Naive B cell (primary cell): ENCODE measurements around the gene GPSM3. TPM values are rescaled to one million over a fixed set of nuclear protein-coding genes. Genes with fewer than 3 reads are reported as not detected.

Experiments
- ATAC-seq, 2 donors: fragments of 150-1000 bp; cut with Tn5 transposase; 2 replicates each; pipeline ENCODE4 v1.10.0; 2021; ENCODE audit warnings: low read depth in 2 of 2, mild to moderate bottlenecking in 2 of 2, moderate library complexity in 2 of 2
- DNase-seq: peaks from one replicate; pipeline ENCODE4 v3.0.0; 2022
- H3K27ac Mint-ChIP-seq, 6 donors: one replicate each; pipeline ENCODE4 v1.8.0; 2020 to 2022; ENCODE audit warnings: mild to moderate bottlenecking in 6 of 6, mixed read lengths in 6 of 6, moderate library complexity in 5 of 6, inconsistent platforms in 2 of 6
- H3K27me3 Mint-ChIP-seq, 3 donors: one replicate each; pipeline ENCODE4 v1.8.0; 2021 to 2022; ENCODE audit warnings: mixed read lengths in 3 of 3, mild to moderate bottlenecking in 1 of 3
- H3K36me3 Mint-ChIP-seq, 2 donors: one replicate each; pipeline ENCODE4 v1.8.0; 2020 to 2022; ENCODE audit warnings: mixed read lengths in 2 of 2, inconsistent platforms in 1 of 2, mild to moderate bottlenecking in 1 of 2
- H3K4me1 Mint-ChIP-seq, 3 donors: one replicate each; pipeline ENCODE4 v1.8.0; 2020 to 2022; ENCODE audit warnings: mixed read lengths in 3 of 3, inconsistent platforms in 1 of 3, mild to moderate bottlenecking in 1 of 3, moderate library complexity in 1 of 3
- H3K4me3 Mint-ChIP-seq, 8 donors: one replicate each; pipeline ENCODE4 v1.8.0; 2020 to 2022; ENCODE audit warnings: mild to moderate bottlenecking in 8 of 8, mixed read lengths in 8 of 8, moderate library complexity in 8 of 8, inconsistent platforms in 2 of 8
- H3K9me3 Mint-ChIP-seq, 7 donors: one replicate each; pipeline ENCODE4 v1.8.0; 2020 to 2022; ENCODE audit warnings: mixed read lengths in 7 of 7, mild to moderate bottlenecking in 5 of 7, inconsistent platforms in 2 of 7, moderate library complexity in 1 of 7
- polyA plus RNA-seq, 6 donors: library from polyadenylated mRNA; unstranded; fragments of 300-500 nt; fragmentation: Illumina TruSeq; gene quantifications; one replicate each; pipeline ENCODE4 v1.2.3, GENCODE V29; 2021; ENCODE audit warnings: low read depth in 6 of 6

Gene GPSM3
- polyA plus RNA-seq, 6 donors from 2014 or later, result 99.0 to 145 (median 125) TPM

DNA sequence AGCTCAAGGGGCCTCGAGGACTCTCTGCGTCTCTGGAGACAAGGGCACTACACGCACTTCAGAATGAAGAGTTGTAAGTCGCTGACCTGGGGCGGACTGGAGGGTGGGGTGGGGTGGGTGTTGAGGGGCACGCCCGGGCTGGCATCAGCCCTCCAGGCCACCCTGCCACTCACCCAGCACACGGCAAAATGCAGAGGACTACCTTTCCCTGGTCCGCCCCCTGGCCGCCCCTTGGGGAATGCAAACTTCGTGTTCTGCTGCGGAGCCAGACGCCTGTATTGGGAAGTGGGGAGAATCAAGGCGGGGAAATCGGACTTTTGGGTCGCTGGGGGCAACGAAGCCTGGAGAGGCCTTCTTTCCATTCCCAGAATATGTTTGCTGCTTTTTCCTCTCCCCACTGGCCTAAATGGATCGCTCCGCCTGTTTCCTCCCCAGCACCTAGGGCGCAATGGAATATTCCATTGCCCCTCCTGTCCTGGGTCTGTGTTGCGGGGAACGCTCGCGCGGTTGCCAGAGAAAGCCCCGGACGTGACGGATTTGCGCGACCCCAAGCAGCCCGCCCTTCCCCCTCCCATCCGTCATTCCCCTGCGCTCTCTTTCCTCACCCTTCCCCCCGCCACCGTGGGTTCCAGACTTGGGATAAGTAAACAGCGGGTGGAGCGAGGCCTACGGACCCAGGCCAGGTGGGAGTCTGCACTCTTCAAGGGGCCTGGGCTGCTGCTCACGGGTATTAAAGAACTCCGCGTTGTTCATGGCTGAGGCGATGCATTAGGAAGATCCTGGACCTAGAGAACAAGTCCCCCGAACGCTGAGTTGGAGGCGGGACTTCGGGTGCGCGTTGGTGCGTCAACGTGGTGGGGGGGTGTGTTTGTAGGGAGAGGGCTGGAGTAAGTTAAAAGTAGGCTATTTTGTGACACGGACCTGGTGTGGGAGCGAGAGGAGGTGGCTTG lies 38.6 kb downstream of the GPSM3 start, which contains the start of gene PPT2:
PPT2 (plus strand) TSS at position 578 of the 950 bp plus-strand sequence. CDS start 454 bp downstream, outside the sequence.
- peak; percentile 37 to 43 for ATAC-seq

GRCh38 chr6:32152769-32153563 lies 39.5 kb downstream of the GPSM3 start:
- Mint-ChIP-seq H3K36me3 (peaks cover 0 to 18% of the 10 kb centered on the region in 2 donors), H3K4me3 (peak overlapping the region; percentile 53 to 90 (median 77)), H3K9me3 (peaks cover 0 to 8% (median 0%) of the 10 kb centered on the region in 7 donors), H3K4me1 (peaks cover 53 to 63% (median 59%) of the 10 kb centered on the region in 3 donors), H3K27ac (peak overlapping the region in 2 of 6 donors; percentile 42 to 71), H3K27me3 (peaks cover 42 to 63% (median 59%) of the 10 kb centered on the region in 3 donors)
- DNase-seq (no peak), ATAC-seq (no peak)

More for the DNA sequence above, 38.6 kb downstream of the GPSM3 start, which contains the start of gene PPT2:
- Mint-ChIP-seq H3K4me3 (peak within 1 kb of the TSS; percentile 79 to 98 (median 93)), H3K36me3 (peaks cover 0 to 10% of the 10 kb centered on the region in 2 donors), H3K9me3 (peaks cover 0 to 2% (median 0%) of the 10 kb centered on the region in 7 donors), H3K27me3 (peaks cover 34 to 54% (median 50%) of the 10 kb centered on the region in 3 donors), H3K4me1 (peaks cover 44 to 54% (median 50%) of the 10 kb centered on the region in 3 donors), H3K27ac (peak within 1 kb of the TSS; percentile 15 to 86 (median 74))
- DNase-seq, result no peak

- Mint-ChIP-seq H3K27me3 (peaks cover 50 to 71% (median 61%) of the 10 kb centered on the region in 3 donors), H3K9me3 (peaks cover 0 to 8% (median 0%) of the 10 kb centered on the region in 7 donors), H3K4me3 (peak within 1 kb of the TSS in 7 of 8 donors; percentile 53 to 82 (median 68)), H3K36me3 (peaks cover 0 to 10% of the 10 kb centered on the region in 2 donors), H3K4me1 (peaks cover 53 to 66% (median 56%) of the 10 kb centered on the region in 3 donors), H3K27ac (peak within 1 kb of the TSS in 2 of 6 donors; percentile 54 to 73)
- DNase-seq (no peak), ATAC-seq (no peak)
Observed at GRCh38 chr6:32151863-32152768, 40.3 kb downstream of the GPSM3 start, which contains the start of gene PRRT1. Gene PRRT1, minus strand, starts transcription at chr6:32151939. Its CDS starts 112 bp downstream, at chr6:32151827.

DNA sequence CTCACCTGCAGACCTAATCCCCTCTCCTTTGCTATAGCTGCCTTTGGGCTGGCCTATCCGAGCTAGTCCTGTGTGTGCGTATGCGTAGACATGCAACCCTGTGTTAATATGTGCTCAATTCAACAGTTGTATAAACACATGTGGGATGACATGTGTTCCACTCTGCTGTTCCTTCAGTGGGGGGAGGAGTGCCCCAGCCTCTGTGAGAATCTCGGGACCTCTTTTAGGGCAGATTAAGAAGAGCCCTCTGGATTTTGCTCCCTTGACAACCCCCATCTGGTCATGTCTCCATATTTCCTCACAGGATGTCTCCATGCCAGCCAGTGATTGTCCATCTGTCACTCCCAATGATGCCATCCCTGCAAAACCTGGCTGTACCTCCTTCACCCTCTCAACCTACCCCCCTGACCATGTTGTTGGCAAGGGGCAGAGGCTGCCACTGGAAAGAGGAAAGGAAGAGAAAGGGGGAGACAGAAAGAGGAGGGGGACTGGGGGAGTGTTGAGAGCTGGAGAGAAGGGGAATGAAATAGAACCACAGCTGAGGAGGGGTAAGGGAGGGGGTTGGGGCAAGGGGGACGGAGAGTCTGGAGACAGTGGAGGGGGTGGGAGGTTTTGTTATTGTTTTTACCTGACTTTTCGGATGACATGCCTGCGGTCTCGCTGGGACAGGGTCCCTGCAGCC lies 41.1 kb downstream of the GPSM3 start:
- Mint-ChIP-seq H3K27ac (peak overlapping the region in 2 of 6 donors; percentile 54 to 73), H3K9me3 (peaks cover 0 to 8% (median 0%) of the 10 kb centered on the region in 7 donors), H3K36me3 (peaks cover 0 to 10% of the 10 kb centered on the region in 2 donors), H3K4me1 (peaks cover 53 to 66% (median 56%) of the 10 kb centered on the region in 3 donors), H3K27me3 (peaks cover 55 to 79% (median 69%) of the 10 kb centered on the region in 3 donors), H3K4me3 (peak overlapping the region in 3 of 8 donors; percentile 9 to 65 (median 29))
- DNase-seq (no peak), ATAC-seq (no peak)

DNA sequence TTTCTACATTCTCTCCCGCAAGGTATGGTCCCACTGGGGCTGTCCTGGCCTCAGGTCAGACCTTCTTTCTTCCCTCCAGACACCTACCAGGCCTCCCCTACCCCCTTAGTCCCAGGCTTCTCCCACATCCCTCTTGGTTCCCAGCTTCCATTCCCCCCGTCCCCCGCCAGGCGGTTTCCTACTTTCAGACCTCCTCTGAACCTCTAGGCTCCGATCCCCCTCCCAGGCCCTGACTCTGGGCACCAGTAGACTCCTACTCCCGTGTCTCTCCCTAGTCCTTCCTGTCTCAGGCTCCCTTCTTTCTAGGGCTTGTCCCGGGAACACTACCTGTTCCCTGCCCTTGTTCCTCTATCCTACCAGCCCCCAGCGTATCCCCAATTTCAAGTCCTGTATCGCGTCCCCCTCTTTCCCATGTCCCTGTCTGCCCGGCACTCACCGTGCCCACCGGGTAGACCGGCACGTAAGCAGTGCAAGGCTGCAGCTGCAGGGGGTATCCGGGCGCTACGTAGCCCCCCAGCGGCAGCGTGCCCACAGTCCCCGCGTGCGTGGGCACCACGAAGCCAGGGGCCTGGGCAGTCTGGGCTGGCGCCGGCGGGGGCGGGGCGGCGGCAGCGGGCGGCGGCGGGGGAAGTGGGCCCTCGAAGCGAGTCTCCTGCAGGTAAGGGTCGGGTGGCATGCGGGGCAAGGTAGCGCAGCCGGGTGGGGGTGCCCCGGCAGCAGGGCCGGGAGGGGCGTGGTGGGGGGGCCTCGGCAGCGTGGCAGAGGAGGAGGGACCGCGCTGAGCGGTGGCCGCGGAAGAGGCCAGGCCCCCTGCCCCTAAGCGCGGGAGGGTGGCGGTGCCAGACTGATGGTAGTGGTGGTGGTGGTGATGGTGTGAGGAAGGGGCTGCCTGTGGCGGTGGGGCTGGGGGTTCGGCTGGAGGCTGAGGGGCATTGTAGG lies 42.2 kb downstream of the GPSM3 start:
- Mint-ChIP-seq H3K27ac (peak overlapping the region in 2 of 6 donors; percentile 59 to 60), H3K9me3 (peaks cover 0 to 8% (median 0%) of the 10 kb centered on the region in 7 donors), H3K36me3 (peaks cover 0 to 10% of the 10 kb centered on the region in 2 donors), H3K4me1 (peaks cover 52 to 61% (median 53%) of the 10 kb centered on the region in 3 donors), H3K4me3 (peak overlapping the region in 6 of 8 donors; percentile 4 to 75 (median 64)), H3K27me3 (peaks cover 60 to 86% (median 77%) of the 10 kb centered on the region in 3 donors)
- DNase-seq (no peak), ATAC-seq (no peak)

- Mint-ChIP-seq H3K4me3 (peak overlapping the region; percentile 78 to 90 (median 83)), H3K4me1 (peaks cover 42 to 52% (median 43%) of the 10 kb centered on the region in 3 donors), H3K27me3 (peaks cover 58 to 79% (median 77%) of the 10 kb centered on the region in 3 donors), H3K27ac (peak overlapping the region in 2 of 6 donors; percentile 66 to 72), H3K36me3 (peaks cover 0 to 10% of the 10 kb centered on the region in 2 donors), H3K9me3 (peaks cover 0 to 8% (median 0%) of the 10 kb centered on the region in 7 donors)
- DNase-seq (no peak), ATAC-seq (peak; percentile 11 to 23)
Observed at GRCh38 chr6:32149092-32149755, 43.2 kb downstream of the GPSM3 start.

DNA sequence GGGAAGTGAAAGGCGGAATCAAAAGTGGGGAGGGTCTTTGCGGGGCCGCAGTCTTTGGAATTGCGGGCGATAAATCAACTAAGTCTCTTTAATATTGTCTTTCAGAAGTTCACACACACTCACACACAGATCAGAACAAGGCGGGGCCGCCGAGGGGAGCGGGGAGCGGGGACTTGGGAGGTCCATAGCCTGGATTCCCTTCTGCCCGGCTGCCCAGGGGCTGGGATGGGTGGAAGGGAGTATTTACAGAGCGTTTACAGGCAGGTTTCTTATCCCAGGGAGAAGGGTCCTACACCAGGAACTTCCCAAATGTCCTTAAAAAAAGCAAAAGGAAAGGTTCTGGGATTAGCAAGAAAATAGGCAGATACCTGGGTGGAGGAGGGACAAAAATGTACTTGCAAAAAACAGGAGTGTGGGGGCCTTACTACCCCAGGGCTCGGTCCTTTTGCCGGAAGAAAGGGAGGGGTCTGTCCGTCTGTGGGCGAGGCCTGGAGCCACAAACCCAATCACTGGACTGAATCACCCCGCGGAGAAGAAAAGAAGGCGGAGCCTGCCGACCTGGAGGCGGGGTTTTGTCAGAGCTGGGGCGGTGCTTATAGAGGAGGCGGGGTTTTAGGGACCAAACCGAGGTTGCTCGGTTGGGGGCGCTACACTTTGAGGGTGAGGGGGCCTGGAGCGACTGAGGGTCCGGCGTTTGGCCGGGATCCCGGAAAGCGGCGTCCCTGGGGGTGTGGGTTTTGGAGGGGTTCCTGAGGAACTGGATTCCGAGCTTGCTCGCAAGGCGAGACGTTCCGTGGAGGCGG lies 44.0 kb downstream of the GPSM3 start:
- Mint-ChIP-seq H3K36me3 (peaks cover 0 to 10% of the 10 kb centered on the region in 2 donors), H3K4me3 (peak overlapping the region; percentile 78 to 90 (median 83)), H3K27ac (peak overlapping the region in 4 of 6 donors; percentile 66 to 76 (median 70)), H3K27me3 (peaks cover 58 to 77% (median 73%) of the 10 kb centered on the region in 3 donors), H3K9me3 (peaks cover 0 to 8% (median 0%) of the 10 kb centered on the region in 7 donors), H3K4me1 (peaks cover 36 to 44% (median 36%) of the 10 kb centered on the region in 3 donors)
- DNase-seq (peak; percentile 50), ATAC-seq (peak; percentile 75 to 78)

GRCh38 chr6:32147401-32148132 lies 44.9 kb downstream of the GPSM3 start:
- no peak overlapping the region for H3K27ac Mint-ChIP-seq
- peak overlapping the region in 1 of 8 donors; percentile 80 for H3K4me3 Mint-ChIP-seq
- H3K36me3 Mint-ChIP-seq, result peaks cover 0 to 10% of the 10 kb centered on the region in 2 donors
- ATAC-seq, result no peak
- peaks cover 0 to 8% (median 0%) of the 10 kb centered on the region in 7 donors for H3K9me3 Mint-ChIP-seq
- DNase-seq, result no peak
- H3K4me1 Mint-ChIP-seq, result peaks cover 27 to 37% (median 28%) of the 10 kb centered on the region in 3 donors
- peaks cover 53 to 70% (median 68%) of the 10 kb centered on the region in 3 donors for H3K27me3 Mint-ChIP-seq

DNA sequence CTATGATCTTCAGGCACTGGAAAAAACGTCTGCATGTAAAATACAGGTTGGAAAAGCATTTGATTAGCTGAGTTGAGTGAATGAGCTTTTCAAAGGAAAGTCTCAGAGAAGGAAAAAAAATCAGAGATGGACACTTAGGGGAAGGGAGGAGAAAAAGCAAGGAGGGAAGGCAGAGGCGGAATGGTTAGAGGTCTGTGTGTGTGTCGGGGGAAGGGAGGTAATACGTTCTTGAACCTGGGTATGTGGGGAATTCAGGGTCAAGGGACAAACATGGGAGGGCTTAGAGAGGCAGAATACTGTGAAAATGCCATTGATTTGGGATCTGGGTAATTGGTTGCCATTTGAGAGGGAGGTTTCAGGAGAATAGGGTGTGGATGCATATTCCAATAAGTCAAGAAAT lies 45.8 kb downstream of the GPSM3 start:
- Mint-ChIP-seq H3K27ac (peak overlapping the region in 1 of 6 donors; percentile 0), H3K4me3 (no peak overlapping the region), H3K27me3 (peaks cover 50 to 70% (median 67%) of the 10 kb centered on the region in 3 donors), H3K4me1 (peaks cover 25 to 31% (median 27%) of the 10 kb centered on the region in 3 donors), H3K36me3 (peaks cover 0 to 10% of the 10 kb centered on the region in 2 donors), H3K9me3 (peaks cover 0 to 8% (median 0%) of the 10 kb centered on the region in 7 donors)
- ATAC-seq (no peak), DNase-seq (no peak)
